Panc1 (cell line): Measurements from ENCODE around the gene TNIK. TPM values are rescaled to one million over a fixed set of nuclear protein-coding genes. Genes with fewer than 3 reads are reported as not detected.

ENCODE experiments used
- ATAC-seq: fragments of 200-7000 bp; cut with Tn5 transposase; 2 replicates; pipeline ENCODE4 v1.9.1; 2020; ENCODE audit warnings: mild to moderate bottlenecking, moderate library complexity
- BruUV-seq: library from RNA; stranded (reverse); fragments of 400-500 nt; replicated peaks from 2 replicates; lab custom pipeline; 2021; lab: Mats Ljungman, UMichigan
- CTCF ChIA-PET: fragments of 300-600 bp; sonication (Branson Sonifier 250); formaldehyde crosslinking; loops from one replicate; lab custom pipeline; 2022; ENCODE audit warnings: antibody characterized with exemption; lab: Charles Lee
- POLR2A ChIA-PET: fragments of 300-600 bp; sonication (Branson Sonifier 250); formaldehyde crosslinking; loops from one replicate; lab custom pipeline; 2022; ENCODE audit warnings: antibody characterized with exemption; lab: Charles Lee
- DNase-seq: peaks from one replicate; pipeline ENCODE4 v3.0.0-alpha.2; 2010; ENCODE audit warnings: low read depth, low spot score
- H3K27ac ChIP-seq: 2 replicates; pipeline ENCODE4 v1.5.1; 2011; ENCODE audit warnings: mild to moderate bottlenecking, low read length, inconsistent platforms
- H3K27me3 ChIP-seq: fragments of 200-500 bp; sonication (Bioruptor generic); 2 replicates; pipeline ENCODE4 v1.6.0; 2014; ENCODE audit warnings: low read length, inconsistent platforms; ENCODE audit not compliant: control insufficient read depth, insufficient read depth
- H3K36me3 ChIP-seq: fragments of 200-500 bp; sonication (Bioruptor generic); 2 replicates; pipeline ENCODE4 v1.5.1; 2014; ENCODE audit warnings: inconsistent platforms, mild to moderate bottlenecking, low read length, moderate library complexity; ENCODE audit not compliant: control insufficient read depth, insufficient read depth
- H3K4me1 ChIP-seq: 2 replicates; pipeline ENCODE4 v1.5.1; 2011; ENCODE audit warnings: inconsistent platforms, mild to moderate bottlenecking, low read length, moderate library complexity; ENCODE audit not compliant: control insufficient read depth, insufficient read depth
- H3K4me3 ChIP-seq, 2 experiments: 2 replicates each; pipeline ENCODE4 v1.5.1; 2011 to 2012; ENCODE audit warnings: low read depth in 2 of 2, low read length in 2 of 2, mild to moderate bottlenecking in 2 of 2, inconsistent platforms in 1 of 2, moderate library complexity in 1 of 2
- H3K9me3 ChIP-seq: fragments of 200-500 bp; sonication (Bioruptor generic); 2 replicates; pipeline ENCODE4 v1.5.1; 2014; ENCODE audit warnings: low read depth, mild to moderate bottlenecking, inconsistent platforms, low read length, moderate library complexity; ENCODE audit not compliant: control insufficient read depth, insufficient read depth
- POLR2AphosphoS5 ChIP-seq: IDR thresholded peaks from 2 replicates; pipeline ENCODE4 v1.6.1; 2012; ENCODE audit warnings: mild to moderate bottlenecking, low read depth, low read length, moderate library complexity
- SIN3A ChIP-seq: IDR thresholded peaks from 2 replicates; pipeline ENCODE4 v1.6.1; 2012; ENCODE audit warnings: low read depth, mild to moderate bottlenecking, low read length, moderate library complexity, borderline replicate concordance; ENCODE audit not compliant: insufficient read depth
- TCF7L2 ChIP-seq: IDR thresholded peaks from 2 replicates; pipeline ENCODE4 v1.6.1; 2011; ENCODE audit warnings: mild to moderate bottlenecking, low read depth, low read length, inconsistent platforms
- in situ Hi-C: cut with HindIII; loops from 2 replicates; pipeline ENCODE4 v1.10.0; 2016; ENCODE audit warnings: low sequenced_read_pairs, low pct_unique_long_range_greater_than_20kb
- intact Hi-C: fragments of 100-400 bp; cut with micrococcal nuclease; formaldehyde crosslinking; loops from one replicate; pipeline ENCODE4 v1.10.0; 2022; ENCODE audit not compliant: unreplicated experiment
- total RNA-seq: library from RNA; stranded (reverse); gene quantifications from one replicate; pipeline ENCODE4 v1.2.1, GENCODE V29; 2021; ENCODE audit not compliant: unreplicated experiment
- TF ChIP-seq, protein P1 (sequence below), 2 experiments: IDR thresholded peaks; 2 replicates each; pipeline ENCODE4 v1.6.1; 2011 to 2012; ENCODE audit warnings: low read depth in 2 of 2, control low read depth in 1 of 2, low read length in 1 of 2, mild to moderate bottlenecking in 1 of 2, moderate library complexity in 1 of 2; ENCODE audit not compliant: insufficient read depth in 1 of 2
- TF ChIP-seq, protein P2 (sequence below): fragments of 450-650 bp; IDR thresholded peaks from 2 replicates; pipeline ENCODE4 v1.5.1; 2017; ENCODE audit warnings: mild to moderate bottlenecking

The TNIK gene
- total RNA-seq, 1 experiment from 2014 or later = 1.9 TPM

DNA sequence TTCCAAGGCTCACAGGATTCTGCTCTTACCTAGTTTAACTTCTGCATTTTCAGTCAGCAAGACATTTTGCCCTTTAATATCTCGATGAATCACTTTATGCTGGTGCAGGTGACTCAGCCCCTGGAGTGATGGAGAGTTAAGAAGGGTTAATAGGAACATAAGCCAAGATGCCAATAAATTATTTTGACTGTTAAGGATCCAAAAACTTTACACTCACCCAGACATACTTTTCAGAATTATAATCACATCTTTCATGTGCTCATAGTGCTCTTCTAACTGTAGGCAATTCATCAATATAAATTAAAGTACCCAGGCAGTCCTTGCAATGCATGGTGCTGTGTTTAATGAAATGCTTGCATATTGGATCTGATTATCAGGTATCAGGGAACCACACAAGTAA, 269.5 kb downstream of the TNIK start:
- Histone ChIP-seq H3K27ac (no peak overlapping the region), H3K4me1 (no peaks in the 10 kb centered on the region), H3K9me3 (no peaks in the 10 kb centered on the region), H3K36me3 (no peaks in the 10 kb centered on the region), H3K27me3 (no peaks in the 10 kb centered on the region; the same call in 1 of the 2 replicates), H3K4me3 (no peak overlapping the region)
- no TSS peak for BruUV-seq
- TF ChIP-seq, protein P1, sequence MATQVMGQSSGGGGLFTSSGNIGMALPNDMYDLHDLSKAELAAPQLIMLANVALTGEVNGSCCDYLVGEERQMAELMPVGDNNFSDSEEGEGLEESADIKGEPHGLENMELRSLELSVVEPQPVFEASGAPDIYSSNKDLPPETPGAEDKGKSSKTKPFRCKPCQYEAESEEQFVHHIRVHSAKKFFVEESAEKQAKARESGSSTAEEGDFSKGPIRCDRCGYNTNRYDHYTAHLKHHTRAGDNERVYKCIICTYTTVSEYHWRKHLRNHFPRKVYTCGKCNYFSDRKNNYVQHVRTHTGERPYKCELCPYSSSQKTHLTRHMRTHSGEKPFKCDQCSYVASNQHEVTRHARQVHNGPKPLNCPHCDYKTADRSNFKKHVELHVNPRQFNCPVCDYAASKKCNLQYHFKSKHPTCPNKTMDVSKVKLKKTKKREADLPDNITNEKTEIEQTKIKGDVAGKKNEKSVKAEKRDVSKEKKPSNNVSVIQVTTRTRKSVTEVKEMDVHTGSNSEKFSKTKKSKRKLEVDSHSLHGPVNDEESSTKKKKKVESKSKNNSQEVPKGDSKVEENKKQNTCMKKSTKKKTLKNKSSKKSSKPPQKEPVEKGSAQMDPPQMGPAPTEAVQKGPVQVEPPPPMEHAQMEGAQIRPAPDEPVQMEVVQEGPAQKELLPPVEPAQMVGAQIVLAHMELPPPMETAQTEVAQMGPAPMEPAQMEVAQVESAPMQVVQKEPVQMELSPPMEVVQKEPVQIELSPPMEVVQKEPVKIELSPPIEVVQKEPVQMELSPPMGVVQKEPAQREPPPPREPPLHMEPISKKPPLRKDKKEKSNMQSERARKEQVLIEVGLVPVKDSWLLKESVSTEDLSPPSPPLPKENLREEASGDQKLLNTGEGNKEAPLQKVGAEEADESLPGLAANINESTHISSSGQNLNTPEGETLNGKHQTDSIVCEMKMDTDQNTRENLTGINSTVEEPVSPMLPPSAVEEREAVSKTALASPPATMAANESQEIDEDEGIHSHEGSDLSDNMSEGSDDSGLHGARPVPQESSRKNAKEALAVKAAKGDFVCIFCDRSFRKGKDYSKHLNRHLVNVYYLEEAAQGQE (IDR thresholded peaks at IDR 0.05; ENCODE audit: insufficient read depth in 1 of 2, low read depth in 2 of 2, low read length in 1 of 2) = no peak
- TF ChIP-seq TCF7L2 (no peak), POLR2AphosphoS5 (no peak), SIN3A (no peak)
- TF ChIP-seq, protein P2, sequence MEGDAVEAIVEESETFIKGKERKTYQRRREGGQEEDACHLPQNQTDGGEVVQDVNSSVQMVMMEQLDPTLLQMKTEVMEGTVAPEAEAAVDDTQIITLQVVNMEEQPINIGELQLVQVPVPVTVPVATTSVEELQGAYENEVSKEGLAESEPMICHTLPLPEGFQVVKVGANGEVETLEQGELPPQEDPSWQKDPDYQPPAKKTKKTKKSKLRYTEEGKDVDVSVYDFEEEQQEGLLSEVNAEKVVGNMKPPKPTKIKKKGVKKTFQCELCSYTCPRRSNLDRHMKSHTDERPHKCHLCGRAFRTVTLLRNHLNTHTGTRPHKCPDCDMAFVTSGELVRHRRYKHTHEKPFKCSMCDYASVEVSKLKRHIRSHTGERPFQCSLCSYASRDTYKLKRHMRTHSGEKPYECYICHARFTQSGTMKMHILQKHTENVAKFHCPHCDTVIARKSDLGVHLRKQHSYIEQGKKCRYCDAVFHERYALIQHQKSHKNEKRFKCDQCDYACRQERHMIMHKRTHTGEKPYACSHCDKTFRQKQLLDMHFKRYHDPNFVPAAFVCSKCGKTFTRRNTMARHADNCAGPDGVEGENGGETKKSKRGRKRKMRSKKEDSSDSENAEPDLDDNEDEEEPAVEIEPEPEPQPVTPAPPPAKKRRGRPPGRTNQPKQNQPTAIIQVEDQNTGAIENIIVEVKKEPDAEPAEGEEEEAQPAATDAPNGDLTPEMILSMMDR = no peak
- DNase-seq (no peak), ATAC-seq (no peak)
- ChIA-PET CTCF (no interaction called here), POLR2A (no interaction called here)
- in situ Hi-C loops (no loop called here), intact Hi-C loops (no loop called here)

DNA sequence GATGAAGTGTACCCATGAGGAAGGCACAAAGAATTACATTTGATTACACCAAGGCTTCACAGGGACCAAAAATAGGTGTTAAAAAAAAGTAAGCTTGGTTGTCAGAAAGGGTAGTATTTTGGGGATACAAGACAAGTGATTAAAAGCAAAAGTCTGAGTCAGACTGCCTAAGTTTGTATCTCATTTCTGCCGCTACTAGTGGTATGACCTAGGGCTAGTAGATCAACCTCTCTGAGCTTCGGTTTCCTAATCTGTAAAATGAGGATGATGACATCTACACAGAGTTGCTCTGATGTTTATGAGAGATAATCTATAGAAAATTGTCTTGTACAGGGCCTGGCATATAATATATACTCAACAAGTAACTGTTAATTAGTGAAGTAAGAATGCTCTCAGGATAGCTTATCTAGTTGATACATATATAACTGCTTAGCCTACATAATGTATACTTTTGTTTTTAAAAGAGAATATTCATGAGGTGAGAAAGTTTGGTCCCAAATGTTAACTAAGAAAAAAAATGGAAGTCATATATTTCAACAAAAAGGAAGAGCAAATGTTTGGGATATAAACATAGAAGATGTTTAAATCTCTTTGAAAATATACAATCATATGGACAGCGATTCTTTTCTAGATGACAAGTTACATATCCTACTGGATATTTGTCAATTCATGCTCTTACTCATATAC, 270.7 kb downstream of the TNIK start:
- Histone ChIP-seq H3K27me3 (no peaks in the 10 kb centered on the region; the same call in 1 of the 2 replicates), H3K4me1 (no peaks in the 10 kb centered on the region), H3K36me3 (no peaks in the 10 kb centered on the region), H3K9me3 (no peaks in the 10 kb centered on the region), H3K4me3 (no peak overlapping the region), H3K27ac (no peak overlapping the region)
- in situ Hi-C loops (no loop called here), intact Hi-C loops (loop anchor here (10.0 kb wide), 1 partner anchor 645 kb away; no protein-coding TSS in a partner anchor)
- DNase-seq (no peak), ATAC-seq (no peak)
- ChIA-PET POLR2A (no interaction called here), CTCF (no interaction called here)
- BruUV-seq = no TSS peak
- TF ChIP-seq, protein P2 = no peak
- TF ChIP-seq SIN3A (no peak), TCF7L2 (no peak), POLR2AphosphoS5 (no peak)
- TF ChIP-seq, protein P1 (IDR thresholded peaks at IDR 0.05; ENCODE audit: insufficient read depth in 1 of 2, low read depth in 2 of 2, low read length in 1 of 2) = no peak
